Activated B cell treated with CpG ODN at 0.5 μM for 24 hours (primary cell): ENCODE results near the gene SUFU. TPM values are rescaled to one million over a fixed set of nuclear protein-coding genes. Genes with fewer than 3 reads are reported as not detected.

Experiments
- ATAC-seq: fragments of 200-7000 bp; cut with Tn5 transposase; one replicate; pipeline ENCODE4 v1.10.0; 2021; ENCODE audit warnings: low read depth, mild to moderate bottlenecking, moderate library complexity
- CTCF ChIA-PET: fragments of 350-600 bp; sonication (Branson Sonifier 250); formaldehyde crosslinking; loops from one replicate; lab custom pipeline; 2021; ENCODE audit warnings: antibody characterized with exemption; lab: Charles Lee
- POLR2A ChIA-PET: fragments of 350-600 bp; sonication (Branson Sonifier 250); formaldehyde crosslinking; loops from one replicate; lab custom pipeline; 2021; ENCODE audit warnings: antibody characterized with exemption; lab: Charles Lee
- DNase-seq: peaks from one replicate; pipeline ENCODE4 v3.0.0; 2022
- H3K27ac Mint-ChIP-seq: one replicate; pipeline ENCODE4 v1.8.0; 2020; ENCODE audit warnings: mixed read lengths
- H3K27me3 Mint-ChIP-seq: one replicate; pipeline ENCODE4 v1.8.0; 2021; ENCODE audit warnings: mixed read lengths
- H3K36me3 Mint-ChIP-seq: one replicate; pipeline ENCODE4 v1.8.0; 2021; ENCODE audit warnings: low read depth, mixed read lengths
- H3K4me1 Mint-ChIP-seq: one replicate; pipeline ENCODE4 v1.8.0; 2021; ENCODE audit warnings: mixed read lengths
- H3K4me3 Mint-ChIP-seq: one replicate; pipeline ENCODE4 v1.8.0; 2020; ENCODE audit warnings: mild to moderate bottlenecking, mixed read lengths
- H3K9me3 Mint-ChIP-seq: one replicate; pipeline ENCODE4 v1.8.0; 2020; ENCODE audit warnings: mixed read lengths
- intact Hi-C: fragments of 100-400 bp; cut with micrococcal nuclease; formaldehyde crosslinking; loops from one replicate; pipeline ENCODE4 v1.15.1; 2024
- total RNA-seq: library from RNA; stranded (reverse); gene quantifications from 2 replicates; pipeline ENCODE4 v1.2.3, GENCODE V29; 2022
- TF ChIP-seq, protein P1 (sequence below): fragments of 200-600 bp; IDR thresholded peaks from one replicate; pipeline ENCODE4 v1.8.0; 2022; ENCODE audit warnings: antibody characterized with exemption, mild to moderate bottlenecking

The SUFU gene
- total RNA-seq, 1 donor from 2014 or later, result 7.4 TPM

DNA sequence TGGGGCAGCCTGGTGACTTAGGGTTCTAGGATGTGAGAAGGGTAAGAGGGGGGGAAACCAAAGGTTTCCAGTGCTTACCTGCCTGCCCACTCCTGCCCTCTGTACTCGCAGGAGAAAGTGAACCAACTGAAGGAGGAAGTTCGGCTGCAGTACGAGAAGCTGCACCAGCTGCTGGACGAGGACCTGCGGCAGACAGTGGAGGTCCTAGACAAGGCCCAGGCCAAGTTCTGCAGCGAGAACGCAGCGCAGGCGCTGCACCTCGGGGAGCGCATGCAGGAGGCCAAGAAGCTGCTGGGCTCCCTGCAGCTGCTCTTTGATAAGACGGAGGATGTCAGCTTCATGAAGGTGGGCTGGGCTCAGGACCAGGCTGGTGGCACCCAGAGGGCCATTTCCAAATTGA lies 151.2 kb downstream of the SUFU start:
- Mint-ChIP-seq H3K27me3 (no peaks in the 10 kb centered on the region), H3K4me1 (peaks cover 43% of the 10 kb centered on the region), H3K9me3 (no peaks in the 10 kb centered on the region), H3K27ac (no peak overlapping the region), H3K4me3 (no peak overlapping the region), H3K36me3 (peaks cover 51% of the 10 kb centered on the region)
- intact Hi-C loops, result no loop called here
- DNase-seq (no peak), ATAC-seq (no peak)
- TF ChIP-seq, protein P1, sequence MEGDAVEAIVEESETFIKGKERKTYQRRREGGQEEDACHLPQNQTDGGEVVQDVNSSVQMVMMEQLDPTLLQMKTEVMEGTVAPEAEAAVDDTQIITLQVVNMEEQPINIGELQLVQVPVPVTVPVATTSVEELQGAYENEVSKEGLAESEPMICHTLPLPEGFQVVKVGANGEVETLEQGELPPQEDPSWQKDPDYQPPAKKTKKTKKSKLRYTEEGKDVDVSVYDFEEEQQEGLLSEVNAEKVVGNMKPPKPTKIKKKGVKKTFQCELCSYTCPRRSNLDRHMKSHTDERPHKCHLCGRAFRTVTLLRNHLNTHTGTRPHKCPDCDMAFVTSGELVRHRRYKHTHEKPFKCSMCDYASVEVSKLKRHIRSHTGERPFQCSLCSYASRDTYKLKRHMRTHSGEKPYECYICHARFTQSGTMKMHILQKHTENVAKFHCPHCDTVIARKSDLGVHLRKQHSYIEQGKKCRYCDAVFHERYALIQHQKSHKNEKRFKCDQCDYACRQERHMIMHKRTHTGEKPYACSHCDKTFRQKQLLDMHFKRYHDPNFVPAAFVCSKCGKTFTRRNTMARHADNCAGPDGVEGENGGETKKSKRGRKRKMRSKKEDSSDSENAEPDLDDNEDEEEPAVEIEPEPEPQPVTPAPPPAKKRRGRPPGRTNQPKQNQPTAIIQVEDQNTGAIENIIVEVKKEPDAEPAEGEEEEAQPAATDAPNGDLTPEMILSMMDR, result no peak
- POLR2A ChIA-PET, result interaction anchor here (2.0 to 2.1 kb wide), 2 partner anchors 9 to 11 kb away, joined by 7 to 13 read pairs; partner anchors contain the start of gene TRIM8
- CTCF ChIA-PET, result interaction anchor here (1.4 kb wide), 1 partner anchor 24 kb away, joined by 3 read pairs; no protein-coding TSS in a partner anchor

DNA sequence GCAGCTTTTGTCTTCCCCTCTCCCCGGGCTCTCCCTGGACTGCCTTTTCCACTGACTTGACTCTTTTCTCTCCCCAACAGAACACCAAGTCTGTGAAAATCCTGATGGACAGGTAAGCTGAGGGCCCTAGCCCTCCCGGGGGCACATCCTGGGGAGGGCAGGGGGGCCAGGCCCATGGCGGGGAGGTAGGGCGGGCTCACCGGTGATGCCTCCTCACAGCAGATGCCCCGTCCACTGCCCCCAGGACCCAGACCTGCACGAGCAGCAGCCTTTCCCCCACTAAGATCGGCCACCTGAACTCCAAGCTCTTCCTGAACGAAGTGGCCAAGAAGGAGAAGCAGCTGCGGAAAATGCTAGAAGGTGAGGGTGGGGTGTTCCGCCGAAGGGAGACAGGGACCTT lies 152.3 kb downstream of the SUFU start:
- Mint-ChIP-seq H3K36me3 (peaks cover 51% of the 10 kb centered on the region), H3K4me3 (no peak overlapping the region), H3K4me1 (peaks cover 41% of the 10 kb centered on the region), H3K27me3 (no peaks in the 10 kb centered on the region), H3K27ac (no peak overlapping the region), H3K9me3 (no peaks in the 10 kb centered on the region)
- no peak for DNase-seq
- intact Hi-C loops, result no loop called here
- TF ChIP-seq, protein P1, result no peak
- POLR2A ChIA-PET, result interaction anchor here (0.6 to 2.1 kb wide), 4 partner anchors 10 to 59 kb away, joined by 4 to 7 read pairs (median 4); no protein-coding TSS in a partner anchor
- CTCF ChIA-PET, result no interaction called here
- no peak for ATAC-seq

DNA sequence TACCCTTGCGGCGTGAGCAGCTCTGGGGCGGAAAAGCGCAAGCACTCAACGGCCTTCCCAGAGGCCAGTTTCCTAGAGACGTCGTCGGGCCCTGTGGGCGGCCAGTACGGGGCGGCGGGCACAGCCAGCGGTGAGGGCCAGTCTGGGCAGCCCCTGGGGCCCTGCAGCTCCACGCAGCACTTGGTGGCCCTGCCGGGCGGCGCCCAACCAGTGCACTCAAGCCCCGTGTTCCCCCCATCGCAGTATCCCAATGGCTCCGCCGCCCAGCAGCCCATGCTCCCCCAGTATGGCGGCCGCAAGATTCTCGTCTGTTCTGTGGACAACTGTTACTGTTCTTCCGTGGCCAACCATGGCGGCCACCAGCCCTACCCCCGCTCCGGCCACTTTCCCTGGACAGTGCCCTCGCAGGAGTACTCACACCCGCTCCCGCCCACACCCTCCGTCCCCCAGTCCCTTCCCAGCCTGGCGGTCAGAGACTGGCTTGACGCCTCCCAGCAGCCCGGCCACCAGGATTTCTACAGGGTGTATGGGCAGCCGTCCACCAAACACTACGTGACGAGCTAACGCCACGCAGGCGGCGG lies 153.1 kb downstream of the SUFU start:
- Mint-ChIP-seq H3K36me3 (peaks cover 51% of the 10 kb centered on the region), H3K9me3 (no peaks in the 10 kb centered on the region), H3K4me3 (no peak overlapping the region), H3K27ac (no peak overlapping the region), H3K27me3 (no peaks in the 10 kb centered on the region), H3K4me1 (peaks cover 40% of the 10 kb centered on the region)
- ChIA-PET POLR2A (interaction anchor here (1.4 kb wide), 1 partner anchor 11 kb away, joined by 4 read pairs; no protein-coding TSS in a partner anchor), CTCF (no interaction called here)
- DNase-seq (no peak), ATAC-seq (no peak)
- TF ChIP-seq, protein P1, result no peak
- intact Hi-C loops, result no loop called here

DNA sequence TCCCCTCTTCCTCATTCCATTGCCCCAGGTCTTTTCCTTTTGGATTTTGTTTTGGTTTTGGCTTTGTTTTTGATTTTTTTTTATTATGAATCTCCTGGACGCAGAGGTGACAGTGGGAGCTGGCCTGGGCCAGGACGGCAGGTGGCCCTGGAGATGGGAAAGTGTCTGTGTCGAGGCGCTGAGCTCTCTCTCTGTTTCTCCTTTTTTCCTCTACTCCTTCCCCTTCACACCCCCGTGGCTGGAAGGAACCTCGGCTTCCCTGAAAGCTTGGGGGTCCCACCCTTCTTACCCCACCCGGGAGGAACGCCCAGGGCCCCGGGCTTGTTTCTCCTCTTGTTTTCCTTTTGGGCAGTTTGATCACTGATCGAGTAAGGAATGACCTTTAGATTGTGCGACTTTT lies 153.7 kb downstream of the SUFU start:
- TF ChIP-seq, protein P1, result no peak
- peaks cover 51% of the 10 kb centered on the region for H3K36me3 Mint-ChIP-seq
- ChIA-PET CTCF (no interaction called here), POLR2A (interaction anchor here (1.4 kb wide), 1 partner anchor 11 kb away, joined by 4 read pairs; no protein-coding TSS in a partner anchor)
- H3K9me3 Mint-ChIP-seq, result no peaks in the 10 kb centered on the region
- no peaks in the 10 kb centered on the region for H3K27me3 Mint-ChIP-seq
- H3K4me3 Mint-ChIP-seq, result no peak overlapping the region
- peaks cover 35% of the 10 kb centered on the region for H3K4me1 Mint-ChIP-seq
- no peak for ATAC-seq
- intact Hi-C loops, result no loop called here
- peak overlapping the region; percentile 18 for H3K27ac Mint-ChIP-seq
- no peak for DNase-seq

DNA sequence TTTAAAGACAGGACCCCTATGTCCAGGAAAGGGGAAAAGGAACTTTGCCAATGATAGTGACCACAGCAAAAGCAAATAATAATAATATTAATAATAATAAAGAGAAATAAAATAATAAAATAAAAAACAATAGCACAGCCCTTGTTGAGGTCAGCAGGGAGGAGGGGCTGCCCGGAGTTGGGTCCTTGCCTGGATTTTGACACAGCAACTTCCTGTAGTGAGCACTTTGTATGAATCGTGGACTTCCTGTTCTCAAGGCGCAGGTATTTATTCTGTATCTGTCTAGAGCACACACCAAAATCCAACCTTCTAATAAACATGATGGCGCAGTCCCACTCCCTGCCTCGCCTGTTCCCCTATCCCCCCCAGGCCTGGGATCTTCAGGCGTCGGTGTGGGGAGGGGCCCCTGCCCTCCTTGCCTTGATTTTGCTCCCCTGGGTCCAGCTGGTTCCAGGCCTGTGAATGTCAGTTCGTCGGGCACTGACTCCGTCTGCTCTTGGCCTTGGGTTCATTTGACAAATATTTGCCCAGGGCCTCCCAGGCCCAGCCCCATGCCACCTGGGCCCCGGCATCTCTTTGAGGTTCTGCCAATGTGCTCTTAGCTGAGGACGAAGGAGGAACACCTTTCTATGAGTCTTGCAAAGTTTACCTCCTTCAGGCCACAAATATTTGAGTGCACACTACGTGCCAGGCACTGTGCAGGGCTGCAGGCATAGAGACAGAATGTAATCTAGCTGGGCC lies 154.4 kb downstream of the SUFU start:
- Mint-ChIP-seq H3K36me3 (peaks cover 49% of the 10 kb centered on the region), H3K27ac (no peak overlapping the region)

More for the DNA sequence above, 154.4 kb downstream of the SUFU start:
- no peak for DNase-seq
- intact Hi-C loops, result no loop called here
- CTCF ChIA-PET, result no interaction called here
- Mint-ChIP-seq H3K9me3 (no peaks in the 10 kb centered on the region), H3K4me3 (no peak overlapping the region), H3K4me1 (peaks cover 28% of the 10 kb centered on the region), H3K27me3 (no peaks in the 10 kb centered on the region)
- POLR2A ChIA-PET, result interaction anchor here (1.3 to 1.4 kb wide), 3 partner anchors 12 to 16 kb away, joined by 3 to 11 read pairs (median 8); no protein-coding TSS in a partner anchor
- ATAC-seq, result no peak
- TF ChIP-seq, protein P1, result no peak
